DMS114 treated with DMSO at 0.1 percent for 48 hours (cell line): ENCODE results near the gene UBXN10.
"Not testable (repeated sequence)": the region's sequence is repeated elsewhere in the genome, so short reads cannot be mapped to it uniquely, and the experiment has no call there.

Experiments used
- DNase-seq: peaks from one replicate; lab custom pipeline; 2025; ENCODE audit not compliant: unreplicated experiment; lab: John Stamatoyannopoulos, UW

UBXN10 gene

DNA sequence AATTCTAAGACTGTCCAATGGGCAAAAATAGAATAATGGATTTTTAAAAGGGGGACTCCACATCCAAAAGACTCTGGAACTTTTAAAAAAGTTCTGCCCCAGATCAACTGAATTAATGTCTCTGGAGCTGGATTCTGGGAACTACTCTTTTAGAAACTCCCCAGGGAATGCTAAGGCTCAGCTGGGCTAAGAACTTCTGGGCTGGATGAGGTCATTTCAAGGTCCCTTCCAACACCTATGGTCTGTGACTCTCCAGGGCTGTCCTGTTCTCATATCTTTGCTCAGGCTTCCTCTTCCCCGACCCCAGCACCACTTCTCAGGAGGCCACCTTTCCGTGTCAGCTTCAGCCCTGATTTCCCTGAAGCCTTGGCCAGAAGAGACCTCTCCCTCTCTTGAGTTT is 13.9 kb downstream of the UBXN10 start:
- DNase-seq = no peak

DNA sequence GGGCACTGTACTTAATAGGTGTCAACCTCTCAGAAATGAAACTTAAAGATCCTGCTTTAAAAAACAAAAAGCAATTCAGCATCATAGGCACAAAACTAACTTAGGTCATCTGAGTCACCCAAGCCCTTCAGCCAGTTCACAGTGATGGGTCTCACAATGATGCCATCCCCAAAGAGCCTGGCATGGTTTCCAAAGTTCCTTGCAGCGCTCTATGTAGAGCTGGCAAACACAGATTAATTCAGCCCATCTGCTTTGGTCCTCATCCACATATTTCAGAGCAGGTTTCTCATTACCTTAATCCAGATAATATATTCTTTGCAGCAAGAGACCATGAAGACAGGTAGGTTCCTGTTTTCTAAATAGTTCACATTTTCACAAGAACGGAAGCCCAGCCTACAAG is 15.1 kb downstream of the UBXN10 start:
- DNase-seq = no peak

DNA sequence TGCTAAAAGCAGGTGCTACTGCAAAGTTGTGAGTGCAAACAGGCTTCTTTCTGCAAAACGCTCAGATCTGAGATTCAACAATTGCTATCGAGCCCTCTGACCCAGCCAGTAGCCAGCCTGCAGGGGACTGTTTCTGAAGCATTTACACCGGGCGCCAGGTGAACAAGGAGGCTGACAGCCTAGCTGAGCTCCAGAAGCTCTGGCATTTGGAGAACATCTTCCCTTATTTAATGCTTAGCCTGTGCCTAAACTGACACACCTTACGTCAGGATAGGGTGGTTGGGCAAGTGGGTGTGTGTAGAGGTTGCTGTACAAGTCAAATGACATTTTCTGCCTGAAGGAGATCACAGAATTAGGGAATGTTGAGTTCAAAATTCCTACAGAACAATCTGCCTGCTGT is 16.3 kb downstream of the UBXN10 start:
- DNase-seq = no peak

DNA sequence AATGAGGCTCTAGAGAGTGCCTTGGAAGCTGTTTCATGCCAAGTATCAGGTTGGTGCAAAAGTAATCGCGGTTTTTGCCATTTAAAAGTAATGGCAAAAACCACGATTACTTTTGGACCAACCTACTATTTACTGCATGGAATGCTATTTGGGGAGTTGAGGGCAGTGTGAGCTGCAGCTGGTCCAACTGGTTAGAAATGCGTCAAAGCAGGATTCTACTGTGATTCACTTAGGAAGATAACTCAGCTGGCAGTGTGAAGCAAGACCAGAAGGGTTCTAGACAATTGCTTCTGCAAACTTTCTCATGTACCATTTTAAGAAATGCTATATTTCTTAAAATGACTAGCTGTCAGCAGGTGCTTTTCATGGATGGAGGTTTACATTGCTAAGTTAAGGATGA is 21.6 kb downstream of the UBXN10 start:
- no peak for DNase-seq

DNA sequence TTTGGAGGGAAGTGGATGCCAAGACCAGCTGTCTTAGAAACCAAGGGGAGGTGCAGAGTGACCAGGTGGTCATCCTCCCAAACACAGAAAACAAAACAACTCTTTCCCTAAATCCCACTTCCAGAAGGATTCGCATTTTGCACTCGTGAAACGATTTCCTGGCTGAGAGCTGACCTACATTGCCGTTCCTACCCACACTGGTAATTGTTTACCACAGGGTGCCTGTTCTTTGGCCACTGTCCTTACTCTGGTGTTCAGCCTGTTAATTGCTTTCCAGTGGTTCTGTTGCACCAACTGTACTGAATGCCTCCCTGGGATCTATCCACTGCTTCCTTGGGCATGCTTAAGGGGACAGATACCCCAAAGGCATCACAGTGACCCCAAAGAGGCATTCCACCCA is 23.6 kb downstream of the UBXN10 start:
- DNase-seq = no peak

DNA sequence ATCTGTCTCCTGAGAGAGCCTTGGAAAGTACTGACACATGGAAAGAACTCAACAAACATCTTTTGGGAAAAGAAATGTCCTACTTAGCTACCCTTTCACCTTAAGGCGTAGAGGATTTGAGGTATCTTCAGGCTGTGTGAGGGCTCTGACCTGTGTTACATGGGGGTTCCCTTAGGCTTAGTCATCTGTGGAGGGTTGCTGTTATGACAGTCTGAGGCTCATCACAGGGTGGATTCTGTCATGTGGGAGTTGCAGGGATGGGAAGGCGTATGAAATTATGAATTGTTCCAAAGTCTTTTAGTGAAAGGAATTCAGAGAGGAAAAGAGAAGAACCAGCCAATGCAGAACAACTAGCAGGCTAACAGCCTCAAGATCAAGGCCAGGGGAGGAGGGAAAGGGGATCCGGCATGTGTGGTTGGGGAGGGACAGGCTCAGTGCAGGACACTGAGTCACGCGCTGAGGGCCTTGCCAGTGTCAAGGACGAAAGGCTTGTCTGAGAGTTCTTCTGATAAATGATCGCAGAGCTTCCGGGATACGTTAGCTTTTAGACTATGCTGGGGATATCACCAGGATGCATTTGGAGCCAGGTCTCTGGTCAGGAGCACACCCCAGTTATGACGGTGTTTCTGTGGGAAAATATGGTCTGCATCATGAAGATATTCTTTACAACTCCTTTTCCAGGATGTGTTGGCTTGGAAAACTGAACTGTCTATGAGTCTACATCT is 25.0 kb downstream of the UBXN10 start:
- no peak for DNase-seq

DNA sequence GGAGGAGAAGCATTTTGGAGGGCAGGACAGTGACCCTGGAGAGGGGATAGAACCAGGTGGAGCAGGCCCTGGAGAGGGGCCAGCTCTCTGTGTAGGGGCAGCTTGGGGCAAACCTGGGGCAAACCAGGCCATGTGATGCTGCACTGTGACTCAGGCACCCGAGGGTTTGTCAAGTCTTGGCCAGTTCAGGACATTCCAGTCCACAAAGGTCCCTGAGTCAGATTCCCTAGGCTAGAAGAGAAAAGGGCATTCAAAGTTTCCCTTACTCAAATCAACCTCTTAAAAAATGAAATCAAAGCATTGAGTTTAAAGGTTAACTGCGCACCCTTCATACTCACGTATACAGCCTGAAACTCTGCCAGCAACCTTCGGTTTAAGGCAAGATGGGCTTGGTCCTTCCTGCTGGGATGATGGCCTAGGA is 25.6 kb downstream of the UBXN10 start:
- DNase-seq = no peak

DNA sequence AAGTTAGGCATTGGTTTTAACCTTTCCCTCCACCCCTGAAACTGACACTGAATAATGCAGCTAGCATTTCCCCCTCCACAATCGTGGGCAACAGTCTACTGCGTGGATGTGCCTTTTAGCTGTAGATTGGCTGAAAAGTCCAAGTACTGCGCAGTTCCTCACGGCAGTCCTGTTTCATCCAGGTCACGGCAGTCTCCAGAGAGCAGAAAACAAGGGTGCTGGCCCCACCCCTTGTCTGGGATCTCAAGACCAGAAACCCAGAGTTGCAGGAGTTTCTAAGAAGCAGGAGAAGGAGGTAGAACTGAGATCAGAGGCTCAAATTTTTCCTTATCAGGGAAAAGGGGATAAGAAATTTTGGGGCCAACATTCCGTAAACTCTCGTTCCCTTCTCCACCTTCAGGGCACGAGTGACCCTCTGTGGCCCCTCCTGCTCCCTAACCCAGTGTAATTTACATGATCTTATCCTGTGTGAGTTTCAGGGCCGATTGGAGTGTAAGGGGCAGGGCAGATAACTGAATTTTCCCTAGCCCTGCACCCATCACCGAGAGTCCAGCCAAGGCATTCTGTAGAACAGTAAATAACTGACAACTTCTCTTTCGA is 26.3 kb downstream of the UBXN10 start:
- DNase-seq = no peak

DNA sequence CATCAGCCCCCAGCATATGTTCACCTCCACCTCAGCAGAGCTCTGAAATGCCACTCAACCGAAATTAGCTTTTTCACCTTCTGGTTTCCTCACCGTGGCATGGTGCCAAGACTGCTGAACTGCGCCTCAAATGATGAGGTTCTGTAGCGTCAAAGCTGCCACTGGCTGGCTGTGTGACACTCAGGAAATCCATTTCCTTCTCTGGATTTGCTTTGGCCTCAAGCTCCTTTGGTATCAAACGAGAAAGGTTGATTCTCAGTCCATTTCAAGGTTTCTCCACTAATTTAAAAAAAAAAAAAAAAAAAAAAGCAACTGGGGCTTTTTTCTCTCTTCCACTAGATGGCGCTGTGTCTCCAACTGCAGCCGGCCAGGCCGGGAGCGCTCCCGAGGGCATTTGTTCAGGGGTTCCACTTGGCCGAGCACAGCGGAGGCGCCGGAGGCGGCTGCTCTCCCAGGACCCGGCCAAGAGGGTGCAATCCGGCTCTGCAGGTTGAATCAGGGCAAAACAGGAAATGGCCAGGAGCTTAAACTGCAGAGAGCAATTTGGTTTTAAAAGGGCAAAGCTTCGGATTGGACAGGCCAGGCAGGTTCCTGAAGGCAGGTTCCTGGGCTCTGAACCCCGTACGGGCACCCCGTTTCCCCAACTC is 26.9 kb downstream of the UBXN10 start:
- peak; percentile 44 for DNase-seq

DNA sequence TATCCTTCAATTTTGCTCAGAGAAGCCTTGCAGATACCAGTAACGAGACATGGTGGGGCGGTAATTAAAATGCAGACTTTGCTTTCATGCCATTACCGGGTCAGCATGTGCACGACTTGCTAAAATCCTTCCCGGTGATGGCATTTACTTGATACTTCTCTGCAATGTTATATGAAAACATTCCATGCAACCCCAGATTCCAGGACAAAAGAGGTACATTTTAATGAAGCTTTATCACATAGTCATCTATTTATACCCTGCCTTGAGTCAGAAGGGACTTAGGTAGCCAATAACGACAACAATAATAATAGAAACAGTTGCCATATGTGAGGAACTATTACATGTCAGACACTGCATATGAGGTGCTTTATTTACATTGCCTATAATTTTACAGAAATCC is 29.8 kb downstream of the UBXN10 start:
- DNase-seq = no peak

DNA sequence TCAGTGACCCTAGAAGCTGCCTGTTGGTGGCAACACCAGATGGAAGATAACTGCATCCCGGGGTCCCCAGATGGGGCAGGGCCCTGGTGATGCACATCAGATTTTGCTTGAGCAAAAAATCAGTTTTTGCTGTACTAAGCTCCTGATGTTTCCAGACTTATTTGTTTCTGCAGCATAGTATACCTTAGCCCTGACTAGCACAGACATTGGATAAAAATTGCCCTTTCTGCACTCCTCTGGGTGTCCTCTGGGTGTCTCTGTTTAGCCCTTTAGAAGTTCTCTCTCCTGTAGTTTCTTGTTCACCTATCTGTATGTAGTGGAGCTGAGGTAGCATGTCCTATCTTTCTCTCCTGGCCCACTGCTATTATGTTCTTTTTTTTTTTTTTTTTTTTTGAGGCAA is 30.7 kb downstream of the UBXN10 start:
- DNase-seq = peak; percentile 16

DNA sequence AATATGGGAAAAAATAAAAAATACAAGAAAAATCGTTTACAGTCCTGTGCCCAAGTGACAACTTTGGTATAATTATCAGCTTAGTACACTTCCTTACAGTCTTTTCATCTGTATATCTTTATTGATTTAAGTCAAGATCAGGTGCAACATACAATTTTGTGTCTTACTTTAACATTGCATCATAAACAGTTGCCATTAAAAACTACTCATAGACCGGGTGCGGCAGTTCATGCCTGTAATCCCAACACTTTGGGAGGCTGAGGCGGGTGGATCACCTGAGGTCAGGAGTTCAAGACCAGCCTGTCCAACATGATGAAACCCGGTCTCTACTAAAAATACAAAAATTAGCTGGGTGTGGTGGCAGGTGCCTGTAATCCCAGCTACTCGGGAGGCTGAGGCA is 33.2 kb downstream of the UBXN10 start:
- DNase-seq = not testable (repeated sequence)

DNA sequence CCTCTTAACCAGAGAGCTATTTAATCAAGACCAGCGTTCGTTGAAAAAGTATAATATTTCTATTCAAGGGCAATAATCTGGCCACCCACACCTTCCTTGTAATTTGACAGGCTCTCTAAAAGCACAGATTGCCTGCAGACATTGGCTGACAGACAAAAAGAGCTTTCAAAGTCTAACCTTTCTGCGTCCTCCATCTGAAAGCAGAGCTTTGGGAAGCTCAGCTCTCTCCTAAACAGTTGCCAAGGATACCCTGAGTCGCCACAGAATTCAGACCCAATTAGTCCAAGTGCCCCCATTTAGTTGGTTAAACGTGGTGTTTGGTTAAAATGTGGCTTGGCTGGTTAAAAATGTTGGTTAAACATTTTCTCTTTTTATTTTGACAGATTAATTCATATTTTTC is 34.1 kb downstream of the UBXN10 start:
- DNase-seq = no peak

DNA sequence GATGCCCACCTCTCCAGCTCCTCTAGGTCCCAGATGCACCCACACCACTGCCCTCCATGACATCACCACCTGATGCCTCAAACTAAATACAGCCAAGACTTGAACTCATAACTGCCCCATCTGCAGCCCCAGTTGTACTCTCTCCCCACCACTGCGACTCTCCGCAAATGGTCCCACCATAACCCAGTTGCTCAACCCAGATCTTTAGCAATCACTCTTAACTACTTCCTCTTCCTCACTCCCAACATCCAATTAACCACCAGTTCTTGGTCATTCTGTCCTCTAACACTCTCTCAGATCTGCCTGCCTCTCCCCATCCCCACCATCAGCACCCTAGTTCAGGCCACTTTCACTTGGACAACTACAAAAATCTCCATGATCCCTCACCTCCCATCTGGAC is 37.2 kb downstream of the UBXN10 start:
- no peak for DNase-seq

DNA sequence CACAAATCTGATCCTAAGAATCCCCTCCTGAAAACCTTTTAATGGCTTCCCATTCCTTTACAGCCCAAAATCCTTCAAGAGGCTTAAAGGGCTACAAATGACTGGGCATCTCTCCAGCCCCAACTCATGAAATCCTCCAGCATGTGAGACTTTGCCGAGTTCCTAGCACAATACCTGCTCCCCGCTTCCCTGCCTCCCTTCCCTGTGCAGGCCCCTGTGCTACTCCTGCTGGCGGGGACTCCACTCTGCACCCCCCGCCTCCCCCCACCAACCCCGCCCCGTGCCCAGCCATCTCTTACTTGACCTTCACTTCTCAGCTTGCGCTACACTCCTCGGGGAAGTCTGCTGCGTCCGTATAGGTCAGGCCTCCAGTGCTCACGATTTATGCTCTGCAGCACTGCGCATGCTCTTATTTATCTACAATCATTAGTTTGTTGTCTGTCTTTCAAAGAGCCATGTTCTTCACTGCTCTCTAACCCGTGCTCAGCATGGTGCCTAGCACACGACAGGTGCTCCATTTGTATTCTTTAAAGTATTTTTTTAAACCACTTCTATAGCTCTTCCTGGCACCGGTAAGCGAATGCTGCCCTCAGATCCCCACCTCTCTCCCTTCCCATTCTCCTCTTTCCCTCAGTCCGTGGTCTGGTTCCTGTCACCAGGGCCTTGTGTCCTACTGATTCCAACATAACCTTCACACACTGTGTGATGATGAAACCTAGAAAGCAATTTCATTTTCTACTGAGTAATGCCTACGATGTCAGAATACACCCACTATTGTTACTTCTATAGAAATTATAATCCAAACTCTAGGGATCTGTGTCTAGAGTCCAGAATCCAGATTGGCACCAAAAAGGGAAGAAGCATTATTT is 37.9 kb downstream of the UBXN10 start:
- no peak for DNase-seq

DNA sequence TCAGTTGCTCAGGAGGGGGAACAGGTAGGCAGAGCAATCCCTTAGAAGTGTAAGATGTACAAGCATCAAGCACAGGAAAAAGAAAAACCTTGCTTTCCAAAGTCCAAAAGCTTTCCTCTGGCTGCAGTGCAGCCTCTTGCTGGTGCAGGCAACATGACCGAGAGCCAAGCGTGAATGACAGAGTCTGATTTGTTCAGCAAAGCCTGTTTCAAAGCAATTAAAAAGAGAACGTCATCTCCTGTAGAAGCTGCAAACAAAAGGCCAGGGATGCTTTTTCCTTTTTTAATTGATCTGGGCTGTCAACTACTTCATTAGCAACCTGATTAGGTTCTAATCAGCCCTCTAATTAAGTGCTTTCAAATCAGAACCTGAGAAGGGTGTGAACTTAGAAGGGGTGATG is 38.6 kb downstream of the UBXN10 start:
- DNase-seq = no peak

DNA sequence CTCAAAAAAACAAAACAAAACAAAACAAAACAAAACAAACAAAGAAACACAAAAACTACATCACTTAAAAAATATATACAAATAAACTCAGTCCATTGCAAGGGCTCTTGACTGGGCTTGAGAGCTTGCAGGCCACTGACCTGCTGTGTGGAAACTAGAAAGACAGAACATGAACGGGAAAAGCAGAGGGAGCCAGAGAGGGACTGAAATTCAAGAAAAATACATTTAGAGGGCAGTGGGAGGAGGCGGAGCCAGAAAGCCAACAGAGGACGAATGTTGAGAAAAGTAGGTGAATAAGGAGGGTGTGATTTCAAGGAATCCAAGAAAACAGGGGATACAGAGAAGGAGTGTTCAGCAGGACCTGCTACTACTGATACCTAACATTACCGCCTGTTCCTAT is 41.8 kb downstream of the UBXN10 start:
- DNase-seq = no peak

DNA sequence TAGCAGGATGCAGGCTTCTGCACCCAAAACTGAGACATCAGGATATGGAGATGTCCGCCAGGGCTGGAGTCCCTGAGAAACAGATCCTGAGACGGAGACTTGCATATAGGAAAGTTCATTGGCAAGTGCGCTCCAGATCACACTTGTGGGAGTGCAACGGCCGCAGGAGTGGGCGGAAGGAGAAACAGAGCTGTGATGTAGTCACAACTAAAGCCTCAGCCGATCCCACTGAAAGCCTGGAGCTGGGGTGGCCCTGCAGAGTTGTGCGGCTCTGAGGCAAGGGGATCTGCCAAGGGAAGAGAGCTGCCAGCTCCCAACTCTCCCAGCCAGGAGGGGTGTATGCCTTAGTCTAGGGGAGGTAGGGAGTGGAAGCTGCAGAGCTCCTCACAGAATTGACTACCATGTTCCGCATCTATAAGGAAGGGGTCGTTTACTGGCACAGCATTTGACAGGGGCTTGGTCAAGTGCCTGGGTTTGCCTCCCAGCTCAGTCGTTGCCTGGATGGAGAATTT is 42.5 kb downstream of the UBXN10 start:
- no peak for DNase-seq

DNA sequence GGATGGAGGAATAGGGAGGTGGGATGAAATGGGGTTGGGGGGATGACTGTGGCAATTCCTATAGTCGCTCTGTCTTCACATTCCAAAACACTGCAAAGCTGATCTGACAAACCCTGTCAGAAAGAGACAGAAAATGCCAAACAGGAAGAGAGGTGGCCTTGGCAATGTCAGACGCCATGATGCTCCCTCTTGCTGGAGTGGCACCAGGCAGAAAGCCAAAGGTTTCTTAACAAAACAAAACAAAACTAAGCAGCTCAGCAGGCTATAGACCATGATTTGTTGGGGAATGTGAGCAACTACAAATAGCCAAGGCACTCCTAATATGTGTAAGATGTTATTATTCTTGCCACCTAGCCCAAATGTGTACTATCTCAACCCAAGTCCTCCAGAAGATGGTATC is 43.3 kb downstream of the UBXN10 start:
- no peak for DNase-seq

DNA sequence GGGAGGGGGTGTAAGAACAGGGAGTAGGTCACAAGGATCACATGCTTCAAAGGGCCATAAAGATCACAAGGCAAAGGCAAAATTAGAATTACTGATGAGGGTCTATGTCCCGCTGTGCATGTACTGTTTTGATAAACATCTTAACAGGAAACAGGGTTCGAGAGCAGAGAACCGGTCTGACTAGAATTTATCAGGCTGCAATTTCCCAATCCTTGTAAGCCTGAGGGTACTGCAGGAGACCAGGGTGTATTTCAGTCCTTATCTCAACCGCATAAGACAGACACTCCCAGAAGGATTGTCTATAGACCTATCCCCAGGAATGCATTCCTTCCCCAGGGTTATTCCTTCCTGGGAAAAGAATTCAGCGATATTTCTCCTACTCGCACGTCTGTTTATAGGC is 46.7 kb downstream of the UBXN10 start:
- not testable (repeated sequence) for DNase-seq

DNA sequence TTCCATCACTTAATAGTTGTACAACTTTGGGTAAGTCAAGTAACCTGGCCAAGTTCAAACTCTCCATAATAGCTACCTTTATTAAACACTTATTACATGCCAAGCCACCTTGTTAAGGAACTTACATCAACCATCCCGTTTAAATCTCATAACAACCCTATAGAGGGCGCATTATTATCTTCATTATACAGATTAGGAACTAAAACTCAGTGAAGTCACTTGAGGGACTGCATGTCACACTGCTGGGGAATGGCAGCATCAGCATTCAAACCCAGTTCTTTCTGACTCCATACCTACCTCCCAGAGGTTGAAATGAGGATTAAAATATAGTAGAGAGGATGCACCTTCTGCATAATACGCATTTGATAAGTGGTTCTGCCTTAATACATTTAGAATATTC is 47.5 kb downstream of the UBXN10 start:
- peak; percentile 18 for DNase-seq
